HepG2 (cell line): Measurements from ENCODE around the gene CLDN9. TPM values are rescaled to one million over a fixed set of nuclear protein-coding genes. Genes with fewer than 3 reads are reported as not detected.

Source experiments
- ATAC-seq: fragments of 200-7000 bp; cut with Tn5 transposase; 3 replicates; pipeline ENCODE4 v1.9.1; 2020; ENCODE audit warnings: mild to moderate bottlenecking, moderate library complexity
- BruUV-seq: library from RNA; stranded (reverse); fragments of 400-500 nt; replicated peaks from 2 replicates; lab custom pipeline; 2021; lab: Mats Ljungman, UMichigan
- CTCF ChIA-PET: fragments of 300-600 bp; formaldehyde crosslinking; extraction: SDS; loops from one replicate; lab custom pipeline; 2021; ENCODE audit warnings: low total read pairs, inconsistent platforms, low intra/inter-chr PET ratio; lab: Yijun Ruan, JAX
- POLR2A ChIA-PET: fragments of 350-600 bp; sonication (Branson Sonifier 250); formaldehyde crosslinking; loops from one replicate; lab custom pipeline; 2020; ENCODE audit warnings: antibody characterized with exemption, inconsistent platforms; lab: Yijun Ruan, JAX
- DNase-seq: peaks from one replicate; pipeline ENCODE4 v3.0.0-alpha.2; 2015; ENCODE audit warnings: low spot score
- FAIRE-seq: peaks from 3 replicates; lab custom pipeline; 2011; peaks lifted over from hg19 to GRCh38; lab: Jason Lieb, UNC
- H2AFZ ChIP-seq: one replicate; pipeline ENCODE4 v1.6.1; 2011; ENCODE audit warnings: low read length, inconsistent platforms
- H3K27ac ChIP-seq: fragments of 300-600 bp; 3 replicates; pipeline ENCODE4 v1.8.0; 2011; ENCODE audit warnings: mixed run types, mild to moderate bottlenecking, mixed read lengths, low read length, inconsistent platforms; ENCODE audit not compliant: insufficient read depth; ENCODE audit errors: extremely low read length
- H3K27me3 ChIP-seq, 2 experiments: fragments of 200-600 bp in 1 of 2; 2 replicates in 1 of 2; 3 replicates in 1 of 2; pipeline versions ENCODE4 v1.6.0 to v1.8.0; 2011; ENCODE audit warnings: low read length in 2 of 2, mild to moderate bottlenecking in 2 of 2, moderate library complexity in 2 of 2, inconsistent platforms in 1 of 2; ENCODE audit not compliant: insufficient read depth in 2 of 2, control insufficient read depth in 1 of 2
- H3K36me3 ChIP-seq, 2 experiments: fragments of 200-600 bp in 1 of 2; replicated peaks in 1 of 2; 2 replicates in 1 of 2; 3 replicates in 1 of 2; pipeline versions ENCODE4 v1.5.1 to v1.8.0; 2011; ENCODE audit warnings: low read length in 2 of 2, inconsistent platforms in 1 of 2; ENCODE audit not compliant: insufficient read depth in 2 of 2, control insufficient read depth in 1 of 2
- H3K4me1 ChIP-seq: 2 replicates; pipeline ENCODE4 v1.5.1; 2012; ENCODE audit warnings: low read length, inconsistent platforms; ENCODE audit not compliant: insufficient read depth
- H3K4me2 ChIP-seq: 2 replicates; pipeline ENCODE4 v1.6.0; 2011; ENCODE audit warnings: low read depth, low read length, inconsistent platforms
- H3K4me3 ChIP-seq, 3 experiments: fragments of 200-600 bp in 1 of 3; sonication (generic), shearing (Covaris generic) in 1 of 3; replicated peaks in 1 of 3; 2 replicates each; pipeline ENCODE4 v1.5.1; 2011 to 2016; ENCODE audit warnings: low read length in 3 of 3, inconsistent platforms in 2 of 3, low read depth in 2 of 3, mild to moderate bottlenecking in 2 of 3, control low read depth in 1 of 3, mixed read lengths in 1 of 3; ENCODE audit not compliant: insufficient read depth in 1 of 3
- H3K79me2 ChIP-seq: one replicate; pipeline ENCODE4 v1.6.1; 2011; ENCODE audit warnings: low read length, inconsistent platforms; ENCODE audit not compliant: insufficient read depth
- H3K9ac ChIP-seq: 2 replicates; pipeline ENCODE4 v1.6.0; 2011; ENCODE audit warnings: mild to moderate bottlenecking, low read depth, low read length, inconsistent platforms; ENCODE audit not compliant: insufficient read depth
- H3K9me3 ChIP-seq: 2 replicates; pipeline ENCODE4 v1.5.1; 2012; ENCODE audit warnings: mild to moderate bottlenecking, low read length
- H4K20me1 ChIP-seq: 2 replicates; pipeline ENCODE4 v1.6.0; 2011; ENCODE audit warnings: inconsistent platforms, mild to moderate bottlenecking, low read length, moderate library complexity; ENCODE audit not compliant: insufficient read depth
- RARG ChIP-seq: sonication (generic); formaldehyde crosslinking; IDR thresholded peaks from 2 replicates; pipeline ENCODE4 v1.4.0; 2020; ENCODE audit warnings: low read depth, mild to moderate bottlenecking, missing genetic modification reagents
- WGBS: methylation state at CpG from one replicate; pipeline ENCODE4 v1.1.6; 2017; ENCODE audit warnings: low lambda C conversion rate; 5-methylcytosine and 5-hydroxymethylcytosine counted together
- in situ Hi-C: cut with HindIII; loops from 2 replicates; pipeline ENCODE4 v1.10.0; 2017; ENCODE audit warnings: low pct_unique_long_range_greater_than_20kb; ENCODE audit not compliant: extremely low pct_ligation_motif_present
- intact Hi-C: fragments of 100-400 bp; cut with micrococcal nuclease; formaldehyde crosslinking; loops from one replicate; pipeline ENCODE4 v1.10.0; 2022; ENCODE audit not compliant: unreplicated experiment
- polyA plus RNA-seq, 8 experiments: library from polyadenylated mRNA; depleted of rRNA in 3 of 8; stranded (reverse) in 7 of 8; unstranded in 1 of 8; fragments of >200 nt; fragmentation: Illumina TruSeq in 4 of 8; extraction: Trizol in 4 of 8; gene quantifications; 2 replicates each; pipeline versions ENCODE4 v1.2.1 to v1.2.3, GENCODE V29; 2011 to 2016; ENCODE audit warnings: low read depth in 4 of 8, missing spikeins in 1 of 8, mixed read lengths in 1 of 8; ENCODE audit not compliant: insufficient read depth in 1 of 8
- total RNA-seq, 5 experiments: library from RNA; depleted of rRNA; stranded (reverse); fragments of >200 nt; fragmentation: Illumina TruSeq; extraction: Trizol; gene quantifications; 2 replicates each; pipeline ENCODE4 v1.2.3, GENCODE V29; 2016; ENCODE audit warnings: low read depth in 1 of 5
- TF ChIP-seq, protein P1 (sequence below): sonication (generic); formaldehyde crosslinking; IDR thresholded peaks from 2 replicates; pipeline ENCODE4 v1.4.0; 2020; ENCODE audit warnings: missing genetic modification reagents

Gene CLDN9
- total and polyA plus RNA-seq, 2 of the 13 experiments (the other 11 are each of a cell fraction or from before 2014, with no cell fraction given): 0.15 to 0.26 TPM

DNA sequence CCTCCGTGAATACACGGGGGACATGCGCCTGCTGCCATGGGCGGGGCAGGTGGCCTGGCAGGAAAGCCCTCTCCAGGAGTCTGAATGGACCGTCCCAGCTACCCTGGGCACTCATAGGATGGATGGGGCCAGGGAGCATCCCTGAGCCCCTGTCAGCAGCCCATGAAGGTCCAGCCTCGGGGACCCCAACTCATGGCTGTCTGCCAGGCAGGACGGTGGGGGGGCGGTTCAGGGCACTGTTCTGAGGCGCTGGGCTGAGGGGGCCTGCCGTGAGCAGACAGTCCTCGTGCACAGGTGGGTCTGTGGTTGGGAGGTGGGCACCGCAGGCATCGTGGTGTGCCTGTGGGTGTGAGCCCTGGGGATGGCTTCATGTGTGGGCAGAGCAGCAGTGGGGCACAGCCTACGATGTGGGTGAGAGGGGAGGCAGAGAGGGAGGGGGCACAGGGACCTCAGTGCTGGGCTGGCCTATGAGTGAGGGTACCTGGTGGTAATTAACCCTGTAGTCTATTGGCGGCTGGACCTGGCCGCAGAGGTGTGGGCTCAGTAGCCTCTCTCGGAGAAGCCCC, 26.0 kb upstream of the CLDN9 start:
- DNase-seq: no peak

More for the DNA sequence above, 26.0 kb upstream of the CLDN9 start:
- BruUV-seq: no TSS peak
- FAIRE-seq (no peak), ATAC-seq (no peak)
- Histone ChIP-seq H3K36me3 (no peaks in the 10 kb centered on the region), H3K27ac (no peak overlapping the region), H4K20me1 (no peaks in the 10 kb centered on the region), H3K9me3 (no peaks in the 10 kb centered on the region), H3K4me2 (no peak overlapping the region), H3K79me2 (no peaks in the 10 kb centered on the region), H2AFZ (no peak overlapping the region), H3K4me3 (no peak overlapping the region), H3K4me1 (peaks cover 25% of the 10 kb centered on the region), H3K9ac (no peak overlapping the region), H3K27me3 (peaks cover 19 to 60% of the 10 kb centered on the region in 2 experiments)
- ChIA-PET CTCF (no interaction called here), POLR2A (no interaction called here)
- TF ChIP-seq, protein P1, sequence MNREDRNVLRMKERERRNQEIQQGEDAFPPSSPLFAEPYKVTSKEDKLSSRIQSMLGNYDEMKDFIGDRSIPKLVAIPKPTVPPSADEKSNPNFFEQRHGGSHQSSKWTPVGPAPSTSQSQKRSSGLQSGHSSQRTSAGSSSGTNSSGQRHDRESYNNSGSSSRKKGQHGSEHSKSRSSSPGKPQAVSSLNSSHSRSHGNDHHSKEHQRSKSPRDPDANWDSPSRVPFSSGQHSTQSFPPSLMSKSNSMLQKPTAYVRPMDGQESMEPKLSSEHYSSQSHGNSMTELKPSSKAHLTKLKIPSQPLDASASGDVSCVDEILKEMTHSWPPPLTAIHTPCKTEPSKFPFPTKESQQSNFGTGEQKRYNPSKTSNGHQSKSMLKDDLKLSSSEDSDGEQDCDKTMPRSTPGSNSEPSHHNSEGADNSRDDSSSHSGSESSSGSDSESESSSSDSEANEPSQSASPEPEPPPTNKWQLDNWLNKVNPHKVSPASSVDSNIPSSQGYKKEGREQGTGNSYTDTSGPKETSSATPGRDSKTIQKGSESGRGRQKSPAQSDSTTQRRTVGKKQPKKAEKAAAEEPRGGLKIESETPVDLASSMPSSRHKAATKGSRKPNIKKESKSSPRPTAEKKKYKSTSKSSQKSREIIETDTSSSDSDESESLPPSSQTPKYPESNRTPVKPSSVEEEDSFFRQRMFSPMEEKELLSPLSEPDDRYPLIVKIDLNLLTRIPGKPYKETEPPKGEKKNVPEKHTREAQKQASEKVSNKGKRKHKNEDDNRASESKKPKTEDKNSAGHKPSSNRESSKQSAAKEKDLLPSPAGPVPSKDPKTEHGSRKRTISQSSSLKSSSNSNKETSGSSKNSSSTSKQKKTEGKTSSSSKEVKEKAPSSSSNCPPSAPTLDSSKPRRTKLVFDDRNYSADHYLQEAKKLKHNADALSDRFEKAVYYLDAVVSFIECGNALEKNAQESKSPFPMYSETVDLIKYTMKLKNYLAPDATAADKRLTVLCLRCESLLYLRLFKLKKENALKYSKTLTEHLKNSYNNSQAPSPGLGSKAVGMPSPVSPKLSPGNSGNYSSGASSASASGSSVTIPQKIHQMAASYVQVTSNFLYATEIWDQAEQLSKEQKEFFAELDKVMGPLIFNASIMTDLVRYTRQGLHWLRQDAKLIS: no peak
- TF ChIP-seq RARG (CRISPR knock-in tag): no peak
- in situ Hi-C loops (no loop called here), intact Hi-C loops (no loop called here)
- WGBS: 46% methylated on average over 4 of the region's 17 CpGs
